ENCODE data around the gene BMP8A.

GRCh38 chr1:39524171-39524570, 32.7 kb downstream of the BMP8A start:
- TF ChIP-seq CTCF (IDR thresholded peaks at IDR 0.05; ENCODE audit: poor library complexity) = no peak
- no peak for TF ChIP-seq EZH2phosphoT487 (IDR thresholded peaks at IDR 0.05; ENCODE audit: low read depth, severe bottlenecking, unreplicated experiment)
- no peak for TF ChIP-seq EZH2 (IDR thresholded peaks at IDR 0.05; ENCODE audit: borderline replicate concordance)
